GM21367 (cell line): ENCODE measurements around the gene HS3ST6.
"Not testable (repeated sequence)": the region's sequence is repeated elsewhere in the genome, so short reads cannot be mapped to it uniquely, and the experiment has no call there.

Experiments
- ATAC-seq: cut with Tn5 transposase; IDR thresholded peaks from one replicate; pipeline ENCODE4 v1.9.1; 2021; ENCODE audit not compliant: unreplicated experiment

HS3ST6 gene

GRCh38 chr16:1884155-1884760, 34.0 kb downstream of the HS3ST6 start:
- no peak for ATAC-seq

DNA sequence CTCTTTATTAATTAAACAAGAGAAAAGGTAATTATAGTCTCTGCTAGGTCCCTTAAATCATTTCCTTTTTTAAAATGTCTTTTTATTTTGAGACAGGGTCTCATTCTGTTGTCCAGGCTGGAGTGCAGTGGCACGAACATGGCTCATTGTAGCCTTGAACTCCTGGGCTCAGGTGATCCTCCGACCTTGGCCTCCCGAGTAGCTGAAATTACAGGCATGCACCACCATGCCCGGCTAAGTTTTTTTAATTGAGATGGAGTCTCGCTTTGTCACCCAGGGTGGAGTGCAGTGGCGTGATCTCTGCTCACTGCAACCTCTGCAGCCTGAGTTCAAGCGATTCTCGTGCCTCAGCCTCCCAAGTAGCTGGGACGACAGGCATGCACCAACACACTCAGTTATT, 37.0 kb downstream of the HS3ST6 start:
- ATAC-seq: not testable (repeated sequence)

GRCh38 chr16:1879477-1879876, 38.7 kb downstream of the HS3ST6 start:
- no peak for ATAC-seq

- no peak for ATAC-seq
These were observed 40.0 kb downstream of the HS3ST6 start for GRCh38 chr16:1878256-1878655.

- no peak for ATAC-seq
These were observed 40.4 kb downstream of the HS3ST6 start for GRCh38 chr16:1877804-1878203.

GRCh38 chr16:1877089-1877488, 41.1 kb downstream of the HS3ST6 start:
- no peak for ATAC-seq

DNA sequence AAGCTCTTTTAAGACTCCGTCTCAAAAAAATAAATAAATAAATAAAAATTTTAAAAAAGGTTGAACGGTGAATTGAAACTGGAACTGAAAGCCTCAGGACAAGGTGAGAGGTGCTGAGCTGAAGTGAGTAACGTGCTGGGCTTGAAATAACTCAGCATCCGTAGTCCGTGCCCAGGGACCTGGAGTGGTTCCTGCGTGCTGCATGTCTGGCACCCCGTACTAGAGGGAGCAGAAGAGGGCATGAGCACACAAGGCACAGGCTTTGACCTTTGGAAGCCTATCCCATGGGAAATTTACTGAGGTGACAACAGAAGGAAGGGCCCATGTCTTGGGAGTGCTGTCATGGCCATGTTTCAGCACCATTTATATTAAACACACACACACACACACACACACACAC, 41.7 kb downstream of the HS3ST6 start:
- ATAC-seq: no peak

DNA sequence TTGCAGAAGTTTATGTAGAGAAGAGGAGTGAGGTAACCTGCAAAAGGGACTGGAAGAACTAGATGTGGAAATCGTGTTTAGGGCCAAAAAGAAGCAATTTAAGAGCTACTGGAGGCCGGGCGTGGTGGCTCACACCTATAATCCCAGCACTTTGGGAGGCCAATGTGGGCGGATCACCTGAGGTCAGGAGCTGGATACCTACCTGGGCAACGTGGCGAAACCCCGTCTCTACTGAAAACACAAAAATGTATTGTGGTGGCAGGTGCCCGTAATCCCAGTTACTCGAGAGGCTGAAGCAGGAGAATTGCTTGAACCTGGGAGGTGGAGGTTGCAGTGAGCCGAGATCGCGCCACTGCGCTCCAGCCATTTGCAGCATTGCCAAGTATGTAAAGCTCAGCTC, 42.1 kb downstream of the HS3ST6 start:
- not testable (repeated sequence) for ATAC-seq

DNA sequence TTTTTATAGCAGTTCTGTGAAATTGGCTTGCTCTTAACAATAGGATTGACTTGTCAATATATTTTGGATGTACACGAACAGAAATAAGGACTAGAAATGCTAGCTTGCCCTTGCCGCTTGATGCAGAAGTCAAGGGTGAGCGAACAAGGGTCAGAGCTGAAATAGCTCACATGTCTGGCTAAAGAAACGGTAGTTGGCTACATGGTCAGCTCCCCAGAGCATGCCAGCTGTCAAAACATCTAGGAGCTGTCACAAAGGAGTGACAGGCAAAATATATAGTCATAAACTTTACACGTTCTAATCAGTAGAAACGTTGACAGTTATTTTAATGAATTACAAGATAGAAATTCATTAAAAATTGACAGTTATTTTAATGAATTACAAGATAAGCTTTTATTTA, 43.4 kb downstream of the HS3ST6 start:
- no peak for ATAC-seq

GRCh38 chr16:1871974-1872635, 46.1 kb downstream of the HS3ST6 start, which contains the start of gene MEIOB:
Gene MEIOB, minus strand, starts transcription at chr16:1872164. Its CDS starts 3,989 bp downstream, at chr16:1868175.
- no peak for ATAC-seq

DNA sequence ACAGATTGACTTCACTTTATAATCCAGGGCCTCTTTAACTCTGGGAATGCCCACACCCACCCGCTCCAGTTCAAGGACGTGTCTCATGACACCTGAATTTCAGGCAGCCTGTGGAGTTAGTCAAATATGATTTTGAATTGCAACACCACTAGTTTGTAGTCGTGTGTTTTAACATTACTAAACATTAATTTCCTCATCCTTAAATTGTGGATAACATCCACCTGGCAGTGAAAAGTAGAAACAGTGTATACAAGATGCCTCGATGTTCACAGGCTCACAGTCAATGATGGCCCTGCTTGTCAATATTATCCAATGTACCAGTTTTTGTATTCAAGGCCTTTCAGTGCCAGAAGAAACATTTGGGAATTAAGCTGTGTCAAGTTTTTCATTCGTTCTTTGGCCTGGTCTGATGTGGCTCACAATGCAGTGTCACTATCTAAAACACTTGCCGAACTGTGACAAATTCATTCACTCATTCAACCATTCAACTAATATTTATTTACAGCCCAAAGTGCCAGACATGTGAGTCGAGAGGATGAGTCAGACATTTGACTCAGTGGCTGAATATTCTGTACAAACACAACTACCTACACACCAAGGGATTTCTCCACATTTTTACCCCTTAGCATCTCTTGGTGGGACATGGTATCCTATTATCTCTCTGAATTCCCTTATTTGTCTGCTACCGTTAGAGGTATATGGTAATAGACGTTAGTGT, 47.7 kb downstream of the HS3ST6 start:
- no peak for ATAC-seq

- no peak for ATAC-seq
These were observed 52.1 kb downstream of the HS3ST6 start for GRCh38 chr16:1865902-1866690.

GRCh38 chr16:1863681-1864460, 54.3 kb downstream of the HS3ST6 start:
- ATAC-seq: no peak

- ATAC-seq: no peak
These were observed 55.8 kb downstream of the HS3ST6 start for GRCh38 chr16:1862394-1862793.

DNA sequence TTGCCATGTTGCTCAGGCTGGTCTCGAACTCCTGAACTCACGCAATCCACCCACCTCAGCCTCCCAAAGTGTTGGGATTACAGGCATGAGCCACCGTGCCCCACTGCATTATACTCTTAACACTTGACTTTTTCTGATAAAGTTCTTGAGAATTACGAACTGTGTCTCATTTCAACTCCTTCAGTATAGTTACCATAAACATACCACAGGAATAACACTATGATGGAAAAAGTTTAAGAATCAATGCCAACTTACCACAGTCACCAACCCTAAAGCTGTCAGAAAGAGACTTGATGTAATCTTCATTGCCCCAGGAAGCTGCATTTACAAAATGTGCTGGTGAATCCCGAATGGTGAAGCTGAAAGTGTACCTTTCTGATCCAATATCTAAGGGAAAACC, 56.5 kb downstream of the HS3ST6 start:
- ATAC-seq: no peak
